Neural cell (in vitro differentiated cells): ENCODE results near the gene ANO4. TPM values are rescaled to one million over a fixed set of nuclear protein-coding genes. Genes with fewer than 3 reads are reported as not detected.

Source experiments
- H2AFZ ChIP-seq: fragments of 200-600, 300-800 bp; sonication (generic), shearing (Covaris generic); 2 replicates; pipeline ENCODE4 v1.6.0; 2014; ENCODE audit warnings: low read depth, mild to moderate bottlenecking, antibody characterized with exemption, low read length, moderate library complexity
- H3F3A ChIP-seq: fragments of 200-600 bp; shearing (Covaris generic); 2 replicates; pipeline ENCODE4 v1.6.1; 2016; ENCODE audit warnings: mild to moderate bottlenecking, moderate library complexity, mixed read lengths, antibody characterized with exemption, low read length; ENCODE audit not compliant: insufficient read depth, poor library complexity, severe bottlenecking
- H3K27ac ChIP-seq: fragments of 200-600, 300-800 bp; sonication (generic), shearing (Covaris generic); 2 replicates; pipeline ENCODE4 v1.5.1; 2014; ENCODE audit warnings: mild to moderate bottlenecking, low read length, moderate library complexity
- H3K27me3 ChIP-seq: fragments of 300-800, 200-600 bp; sonication (generic), shearing (Covaris generic); 2 replicates; pipeline ENCODE4 v1.6.0; 2014; ENCODE audit warnings: mild to moderate bottlenecking, low read depth, low read length, moderate library complexity; ENCODE audit not compliant: insufficient read depth
- H3K36me3 ChIP-seq: fragments of 300-800, 200-600 bp; sonication (generic), shearing (Covaris generic); 2 replicates; pipeline ENCODE4 v1.5.1; 2014; ENCODE audit warnings: mild to moderate bottlenecking, antibody characterized with exemption, low read length, moderate library complexity; ENCODE audit not compliant: insufficient read depth
- H3K4me2 ChIP-seq: fragments of 300-800, 200-600 bp; sonication (generic), shearing (Covaris generic); 2 replicates; pipeline ENCODE4 v1.6.0; 2014; ENCODE audit warnings: mild to moderate bottlenecking, low read length
- H3K4me3 ChIP-seq: fragments of 300-800, 200-600 bp; sonication (generic), shearing (Covaris generic); 2 replicates; pipeline ENCODE4 v1.5.1; 2014; ENCODE audit warnings: mild to moderate bottlenecking, low read length, moderate library complexity
- H3K79me2 ChIP-seq: fragments of 200-600 bp; shearing (Covaris generic); replicated peaks from 2 replicates; pipeline ENCODE4 v1.6.0; 2014; ENCODE audit warnings: mild to moderate bottlenecking, low read length, moderate library complexity; ENCODE audit not compliant: insufficient read depth
- H3K9ac ChIP-seq: fragments of 300-800, 200-600 bp; sonication (generic), shearing (Covaris generic); 2 replicates; pipeline ENCODE4 v1.6.1; 2016; ENCODE audit warnings: mild to moderate bottlenecking, low read length, mixed read lengths
- H3K9me2 ChIP-seq: fragments of 200-600 bp; shearing (Covaris generic); 2 replicates; pipeline ENCODE4 v1.6.1; 2016; ENCODE audit warnings: mild to moderate bottlenecking, low read length, mixed read lengths; ENCODE audit not compliant: insufficient read depth
- H3K9me3 ChIP-seq: fragments of 200-600, 300-800 bp; sonication (generic), shearing (Covaris generic); 2 replicates; pipeline ENCODE4 v1.6.1; 2016; ENCODE audit warnings: mild to moderate bottlenecking, mixed run types, low read length, moderate library complexity, mixed read lengths
- H4K20me1 ChIP-seq: fragments of 200-600 bp; shearing (Covaris generic); 2 replicates; pipeline ENCODE4 v1.6.1; 2016; ENCODE audit warnings: mild to moderate bottlenecking, mixed run types; ENCODE audit not compliant: insufficient read depth
- CTCF ChIP-seq: fragments of 450-650 bp; IDR thresholded peaks from 2 replicates; pipeline ENCODE4 v1.5.1; 2014; ENCODE audit warnings: antibody characterized with exemption, mild to moderate bottlenecking, moderate library complexity; ENCODE audit not compliant: poor library complexity, severe bottlenecking
- EP300 ChIP-seq: fragments of 450-650 bp; conservative IDR thresholded peaks from 2 replicates; pipeline ENCODE4 v1.6.1; 2014; ENCODE audit warnings: antibody characterized with exemption, mild to moderate bottlenecking, moderate library complexity; ENCODE audit not compliant: poor library complexity, severe bottlenecking
- EZH2 ChIP-seq: fragments of 200-600, 300-800 bp; shearing (Covaris generic), sonication (generic); IDR thresholded peaks from 2 replicates; pipeline ENCODE4 v1.6.1; 2014; ENCODE audit warnings: antibody characterized with exemption, low read length, borderline replicate concordance, mild to moderate bottlenecking; ENCODE audit not compliant: insufficient read depth, poor library complexity, severe bottlenecking
- MXI1 ChIP-seq: fragments of 450-650 bp; conservative IDR thresholded peaks from 2 replicates; pipeline ENCODE4 v1.6.1; 2014; ENCODE audit warnings: antibody characterized with exemption, mild to moderate bottlenecking; ENCODE audit not compliant: poor library complexity, severe bottlenecking
- POLR2AphosphoS5 ChIP-seq: IDR thresholded peaks from 2 replicates; pipeline ENCODE4 v1.6.1; 2012
- RAD21 ChIP-seq: fragments of 450-650 bp; conservative IDR thresholded peaks from 2 replicates; pipeline ENCODE4 v1.6.1; 2014; ENCODE audit warnings: antibody characterized with exemption, mild to moderate bottlenecking, moderate library complexity
- REST ChIP-seq: IDR thresholded peaks from 2 replicates; pipeline ENCODE4 v1.6.1; 2012; ENCODE audit warnings: borderline replicate concordance
- SMC3 ChIP-seq: fragments of 450-650 bp; conservative IDR thresholded peaks from 2 replicates; pipeline ENCODE4 v1.6.1; 2014; ENCODE audit warnings: antibody characterized with exemption, mild to moderate bottlenecking, moderate library complexity; ENCODE audit not compliant: poor library complexity
- TAF1 ChIP-seq: IDR thresholded peaks from 2 replicates; pipeline ENCODE4 v1.6.1; 2012; ENCODE audit warnings: low read depth
- polyA plus RNA-seq: library from polyadenylated mRNA; depleted of rRNA; stranded (reverse); fragments of >200 nt; gene quantifications from 2 replicates; pipeline ENCODE4 v1.2.3, GENCODE V29; 2014

Gene ANO4
- polyA plus RNA-seq, 1 donor from 2014 or later, result 11.1 TPM

GRCh38 chr12:100823963-100824362 lies 29.4 kb downstream of the ANO4 start:
- H3K27me3 ChIP-seq, result no peaks in the 10 kb centered on the region
- H3F3A ChIP-seq, result no peaks in the 10 kb centered on the region
- no peak overlapping the region for H3K9ac ChIP-seq
- H4K20me1 ChIP-seq, result no peaks in the 10 kb centered on the region
- no peak overlapping the region for H3K27ac ChIP-seq
- H3K79me2 ChIP-seq, result no peaks in the 10 kb centered on the region
- H3K9me2 ChIP-seq, result no peaks in the 10 kb centered on the region
- no peaks in the 10 kb centered on the region for H3K36me3 ChIP-seq
- H3K4me3 ChIP-seq, result no peak overlapping the region
- no peak overlapping the region for H3K4me2 ChIP-seq
- no peaks in the 10 kb centered on the region for H3K9me3 ChIP-seq
- H2AFZ ChIP-seq, result no peak overlapping the region
- TF ChIP-seq MXI1, result no peak
- no peak for TF ChIP-seq CTCF
- no peak for TF ChIP-seq REST
- no peak for TF ChIP-seq RAD21
- TF ChIP-seq SMC3, result no peak
- no peak for TF ChIP-seq POLR2AphosphoS5
- no peak for TF ChIP-seq TAF1
- no peak for TF ChIP-seq EP300
- TF ChIP-seq EZH2, result no peak

- Histone ChIP-seq H3K36me3 (no peaks in the 10 kb centered on the region), H3K27me3 (no peaks in the 10 kb centered on the region), H3K79me2 (no peaks in the 10 kb centered on the region), H3K4me2 (no peak overlapping the region), H3K9ac (no peak overlapping the region), H3K4me3 (no peak overlapping the region), H3K9me2 (no peaks in the 10 kb centered on the region), H3F3A (no peaks in the 10 kb centered on the region), H3K9me3 (no peaks in the 10 kb centered on the region), H3K27ac (no peak overlapping the region), H2AFZ (no peak overlapping the region), H4K20me1 (no peaks in the 10 kb centered on the region)
- no peak for TF ChIP-seq CTCF
- TF ChIP-seq EZH2, result no peak
- TF ChIP-seq REST, result no peak
- TF ChIP-seq POLR2AphosphoS5, result no peak
- TF ChIP-seq TAF1, result no peak
- TF ChIP-seq RAD21, result no peak
- no peak for TF ChIP-seq EP300
- no peak for TF ChIP-seq MXI1
- no peak for TF ChIP-seq SMC3
These were observed 29.9 kb downstream of the ANO4 start for GRCh38 chr12:100824476-100824875.
